SJCRH30 (cell line): Measurements from ENCODE around the gene DEPP1. TPM values are rescaled to one million over a fixed set of nuclear protein-coding genes. Genes with fewer than 3 reads are reported as not detected.

Source experiments
- DNase-seq, 2 experiments: peaks; one replicate each; pipeline ENCODE4 v3.0.0-alpha.2; 2015 to 2020
- H3K27ac ChIP-seq: fragments of 250-450 bp; sonication (Bioruptor Pico); 2 replicates; pipeline ENCODE4 v1.5.1; 2020; ENCODE audit warnings: mild to moderate bottlenecking, moderate library complexity
- H3K27me3 ChIP-seq: fragments of 250-450 bp; sonication (Bioruptor Pico); 2 replicates; pipeline ENCODE4 v1.5.1; 2020; ENCODE audit warnings: mild to moderate bottlenecking, moderate library complexity
- H3K36me3 ChIP-seq: fragments of 250-450 bp; sonication (Bioruptor Pico); 2 replicates; pipeline ENCODE4 v1.5.1; 2020; ENCODE audit warnings: mild to moderate bottlenecking, moderate library complexity
- H3K4me1 ChIP-seq: fragments of 250-450 bp; sonication (Bioruptor Pico); 2 replicates; pipeline ENCODE4 v1.5.1; 2020; ENCODE audit warnings: mild to moderate bottlenecking, moderate library complexity
- H3K4me3 ChIP-seq: fragments of 250-450 bp; sonication (Bioruptor Pico); 2 replicates; pipeline ENCODE4 v1.5.1; 2020; ENCODE audit warnings: mild to moderate bottlenecking, moderate library complexity
- H3K9me3 ChIP-seq: fragments of 250-450 bp; sonication (Bioruptor Pico); replicated peaks from 2 replicates; pipeline ENCODE4 v1.5.1; 2020; ENCODE audit warnings: mild to moderate bottlenecking, moderate library complexity
- total RNA-seq: library from RNA; depleted of rRNA; stranded (reverse); fragments of >200 nt; shearing (Covaris generic); gene quantifications from 2 replicates; pipeline ENCODE4 v1.2.3, GENCODE V29; 2014; rRNA removed

The DEPP1 gene
- total RNA-seq, 1 experiment from 2014 or later = 0.24 TPM

- no peak for DNase-seq
- H3K4me1 ChIP-seq = peaks cover 11% of the 10 kb centered on the region; the same call in 1 of the 2 replicates
- no peak overlapping the region for H3K27ac ChIP-seq
- no peaks in the 10 kb centered on the region for H3K36me3 ChIP-seq
- H3K9me3 ChIP-seq = no peaks in the 10 kb centered on the region
- H3K4me3 ChIP-seq = no peak overlapping the region
- H3K27me3 ChIP-seq = no peaks in the 10 kb centered on the region
Measured at GRCh38 chr10:44933451-44934321, 44.9 kb downstream of the DEPP1 start.

- peaks cover 11% of the 10 kb centered on the region; the same call in 1 of the 2 replicates for H3K4me1 ChIP-seq
- no peak overlapping the region for H3K4me3 ChIP-seq
- H3K36me3 ChIP-seq = no peaks in the 10 kb centered on the region
- H3K27ac ChIP-seq = no peak overlapping the region
- no peaks in the 10 kb centered on the region for H3K9me3 ChIP-seq
- no peaks in the 10 kb centered on the region for H3K27me3 ChIP-seq
- DNase-seq = peak; percentile 73 to 81
Measured at GRCh38 chr10:44932517-44933450, 45.8 kb downstream of the DEPP1 start.

- H3K4me1 ChIP-seq = peaks cover 11% of the 10 kb centered on the region; the same call in 1 of the 2 replicates
- no peak for DNase-seq
Measured at GRCh38 chr10:44931621-44932516, 46.7 kb downstream of the DEPP1 start.

DNA sequence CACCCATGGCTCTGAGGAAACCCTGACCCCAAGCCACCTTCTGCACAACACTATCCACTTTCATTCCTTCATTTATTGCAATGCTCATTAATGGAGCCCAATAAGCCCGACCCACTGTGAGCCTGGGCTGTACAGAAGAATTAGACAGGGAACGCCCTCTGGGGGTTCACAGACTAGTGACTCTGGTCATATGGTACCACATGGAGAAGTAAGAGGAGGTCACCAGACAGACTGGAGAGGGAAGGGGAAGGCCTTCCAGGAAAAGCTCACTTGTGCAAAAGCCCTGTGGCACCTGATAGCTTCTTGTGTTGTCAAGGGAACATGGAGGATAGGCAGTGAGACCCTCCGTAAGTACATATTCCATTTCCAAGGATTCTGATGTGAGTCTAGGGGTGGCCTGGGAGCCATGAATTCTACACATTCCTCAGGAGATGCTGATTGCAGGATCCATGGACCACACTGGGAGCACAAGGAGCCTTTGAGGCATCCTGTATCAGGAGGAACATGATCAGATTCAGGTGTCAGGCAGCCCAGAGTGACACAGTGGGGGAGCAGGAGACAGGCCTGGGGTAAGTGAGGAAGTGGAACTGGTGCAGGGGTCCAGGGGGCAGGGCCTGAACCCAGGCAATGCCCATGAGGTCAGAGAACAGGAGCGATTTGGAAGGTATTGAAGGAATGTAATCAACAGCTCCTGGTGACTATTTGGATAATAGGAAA lies 47.5 kb downstream of the DEPP1 start:
- Histone ChIP-seq H3K27ac (no peak overlapping the region), H3K9me3 (no peaks in the 10 kb centered on the region), H3K4me1 (peaks cover 9% of the 10 kb centered on the region; the same call in 1 of the 2 replicates), H3K36me3 (no peaks in the 10 kb centered on the region), H3K4me3 (no peak overlapping the region), H3K27me3 (no peaks in the 10 kb centered on the region)
- no peak for DNase-seq

More at GRCh38 chr10:44931621-44932516, 46.7 kb downstream of the DEPP1 start:
- Histone ChIP-seq H3K4me3 (no peak overlapping the region), H3K36me3 (no peaks in the 10 kb centered on the region), H3K27me3 (no peaks in the 10 kb centered on the region), H3K9me3 (no peaks in the 10 kb centered on the region), H3K27ac (no peak overlapping the region)

DNA sequence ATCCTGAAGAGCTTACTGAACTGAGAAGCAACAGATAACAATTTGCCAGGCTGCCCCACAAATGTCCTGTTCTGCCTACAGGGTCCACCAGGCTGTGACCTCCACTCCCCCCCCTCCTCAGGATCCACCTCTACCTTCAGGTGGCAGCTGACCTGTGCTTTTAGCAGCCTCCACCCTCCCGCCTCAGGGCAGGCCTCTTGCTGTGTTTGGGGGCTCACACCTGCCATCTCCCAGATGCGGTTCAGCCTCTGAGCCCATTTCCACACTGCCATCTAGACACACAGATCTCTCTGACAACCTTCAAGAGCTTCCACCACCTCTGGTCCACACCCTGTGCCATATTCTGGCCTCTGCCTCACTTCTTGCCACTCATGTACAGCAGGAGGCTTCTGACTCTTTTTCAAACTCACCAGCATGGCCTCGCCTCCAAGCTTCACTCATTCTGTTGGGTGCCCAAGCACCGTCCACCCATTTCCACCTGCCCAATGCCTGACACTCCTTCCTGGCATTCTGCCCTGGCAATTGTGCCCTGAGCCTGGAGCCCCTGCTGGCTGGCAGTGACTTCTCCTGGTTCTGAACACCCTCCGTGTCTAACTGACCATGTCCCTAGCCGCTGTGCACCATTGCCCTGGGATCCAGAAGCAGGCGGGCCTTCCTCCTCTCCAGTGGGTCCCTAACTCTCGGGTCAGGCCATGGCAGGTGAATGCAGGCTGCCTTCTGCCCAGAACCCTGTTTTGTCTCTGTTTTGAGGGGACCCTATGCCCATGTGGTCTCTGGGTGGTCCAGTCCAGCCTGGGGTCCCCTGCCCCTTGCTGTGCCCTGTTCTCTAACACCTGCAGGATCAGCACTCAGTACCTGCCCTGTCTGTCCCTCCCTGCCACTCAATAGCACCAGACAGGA lies 49.0 kb downstream of the DEPP1 start:
- H3K27ac ChIP-seq = no peak overlapping the region
- H3K27me3 ChIP-seq = no peaks in the 10 kb centered on the region
- H3K36me3 ChIP-seq = no peaks in the 10 kb centered on the region
- no peak overlapping the region for H3K4me3 ChIP-seq
- H3K9me3 ChIP-seq = no peaks in the 10 kb centered on the region
- H3K4me1 ChIP-seq = no peaks in the 10 kb centered on the region
- DNase-seq = no peak

DNA sequence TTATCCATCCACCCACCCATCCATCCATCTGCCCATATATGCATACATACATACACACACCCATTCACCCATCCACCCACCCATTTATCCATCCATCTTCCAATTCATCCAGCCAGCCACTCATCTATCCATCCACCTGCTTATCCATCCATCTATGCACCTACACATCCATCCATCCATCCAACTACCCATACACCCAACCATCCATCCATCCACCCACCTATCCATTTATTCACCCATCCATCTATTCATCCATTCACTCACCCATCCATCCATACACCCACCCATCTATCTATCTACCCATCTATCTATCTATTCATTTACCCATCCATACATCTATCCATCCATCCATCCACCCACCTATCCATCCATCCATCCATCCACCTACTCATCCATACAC lies 50.1 kb downstream of the DEPP1 start:
- H3K9me3 ChIP-seq = no peaks in the 10 kb centered on the region
- H3K27ac ChIP-seq = no peak overlapping the region
- no peaks in the 10 kb centered on the region for H3K4me1 ChIP-seq
- no peaks in the 10 kb centered on the region for H3K27me3 ChIP-seq
- no peaks in the 10 kb centered on the region for H3K36me3 ChIP-seq
- DNase-seq = no peak
- no peak overlapping the region for H3K4me3 ChIP-seq

DNA sequence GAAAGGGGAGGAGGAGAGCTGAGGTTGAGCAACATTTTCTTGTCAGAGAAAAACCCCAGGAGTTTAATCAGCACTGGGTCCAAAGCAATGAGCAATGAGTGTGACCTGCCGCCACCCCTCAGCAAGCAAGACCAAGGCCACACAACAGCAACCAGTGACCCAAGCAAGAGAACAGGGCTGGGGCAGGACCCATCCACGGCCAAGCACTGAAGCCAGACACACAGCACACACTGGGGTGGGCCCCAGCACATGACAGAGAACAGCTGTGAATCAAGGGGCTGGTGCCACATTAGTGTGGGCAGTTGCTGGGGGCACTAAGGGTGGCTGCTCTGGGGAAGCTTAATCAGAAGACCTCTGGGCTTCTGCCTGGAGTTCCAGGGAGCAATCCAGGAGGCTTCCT lies 51.3 kb downstream of the DEPP1 start:
- Histone ChIP-seq H3K9me3 (no peaks in the 10 kb centered on the region), H3K27me3 (no peaks in the 10 kb centered on the region), H3K4me3 (no peak overlapping the region), H3K36me3 (no peaks in the 10 kb centered on the region), H3K27ac (no peak overlapping the region), H3K4me1 (no peaks in the 10 kb centered on the region)
- no peak for DNase-seq

- no peak overlapping the region for H3K4me3 ChIP-seq
Measured at GRCh38 chr10:44926751-44927351, 51.8 kb downstream of the DEPP1 start.

More at GRCh38 chr10:44926751-44927351, 51.8 kb downstream of the DEPP1 start:
- Histone ChIP-seq H3K27ac (no peak overlapping the region), H3K27me3 (no peaks in the 10 kb centered on the region), H3K4me1 (no peaks in the 10 kb centered on the region), H3K36me3 (no peaks in the 10 kb centered on the region), H3K9me3 (no peaks in the 10 kb centered on the region)
- no peak for DNase-seq

Other genes with a start within 250 kb of the DEPP1 start
- gene TMEM72, start 67.5 kb downstream of the DEPP1 start, total RNA-seq = 0.02 TPM in 1 of 2 replicates, not detected in the other
- 18.9 and 22.0 TPM in 2 replicates for gene RASSF4, start 19.0 kb downstream of the DEPP1 start, total RNA-seq
- 37.9 and 39.0 TPM in 2 replicates for gene ZNF22, start 22.1 kb upstream of the DEPP1 start, total RNA-seq